Aorta (tissue), 5 donors: ENCODE results near the gene EFCAB6. TPM values are rescaled to one million over a fixed set of nuclear protein-coding genes. Genes with fewer than 3 reads are reported as not detected.

Experiments used
- ATAC-seq: fragments of 200-7000 bp; cut with Tn5 transposase; one replicate; pipeline ENCODE4 v1.9.1; 2022; ENCODE audit warnings: moderate library complexity; ENCODE audit not compliant: low FRiP score
- DNase-seq, 2 donors: peaks; one replicate each; pipeline ENCODE4 v3.0.0-alpha.2; 2020
- H3K27ac ChIP-seq, 2 donors: one replicate each; pipeline ENCODE4 v1.5.1; 2013; ENCODE audit warnings: low read length in 2 of 2, mild to moderate bottlenecking in 2 of 2, moderate library complexity in 2 of 2, control low read depth in 1 of 2, inconsistent platforms in 1 of 2, low read depth in 1 of 2
- H3K27me3 ChIP-seq, 2 donors: one replicate each; pipeline ENCODE4 v1.6.1; 2013; ENCODE audit warnings: control low read depth in 1 of 2, low read length in 1 of 2, mild to moderate bottlenecking in 1 of 2, moderate library complexity in 1 of 2; ENCODE audit not compliant: insufficient read depth in 2 of 2, control insufficient read depth in 1 of 2
- H3K36me3 ChIP-seq, 2 donors: one replicate each; pipeline ENCODE4 v1.6.1; 2013; ENCODE audit warnings: control low read depth in 1 of 2, low read length in 1 of 2, mild to moderate bottlenecking in 1 of 2; ENCODE audit not compliant: insufficient read depth in 2 of 2, control insufficient read depth in 1 of 2
- H3K4me1 ChIP-seq, 2 donors: one replicate each; pipeline ENCODE4 v1.6.1; 2013; ENCODE audit warnings: low read length in 2 of 2, control low read depth in 1 of 2, mild to moderate bottlenecking in 1 of 2, moderate library complexity in 1 of 2; ENCODE audit not compliant: insufficient read depth in 2 of 2, control insufficient read depth in 1 of 2
- H3K4me3 ChIP-seq, 2 donors: one replicate each; pipeline ENCODE4 v1.5.1; 2013; ENCODE audit warnings: low read length in 2 of 2, control low read depth in 1 of 2, mild to moderate bottlenecking in 1 of 2
- H3K9me3 ChIP-seq: one replicate; pipeline ENCODE4 v1.6.1; 2013; ENCODE audit warnings: mild to moderate bottlenecking, low read length; ENCODE audit not compliant: control insufficient read depth
- WGBS, 2 donors: extraction: QIAGEN DNeasy Blood & Tissue Kit; methylation state at CpG; one replicate each; pipeline ENCODE4 v1.1.7; 2013; 5-methylcytosine and 5-hydroxymethylcytosine counted together
- intact Hi-C, 2 donors: fragments of 100-400 bp; cut with DNase I; formaldehyde crosslinking; loops; one replicate each; pipeline versions ENCODE4 v1.14.2 to v1.15.0; 2022
- polyA plus RNA-seq, 2 donors: library from polyadenylated mRNA; stranded (reverse); fragments of 200-250 nt; gene quantifications; one replicate each; pipeline ENCODE4 v1.2.3, GENCODE V29; 2013
- total RNA-seq, 2 donors: library from RNA; stranded (reverse); fragmentation: NEBNext Ultra II Directional; extraction: Animal tissue kit (Norgen Biotek cat#: 25700); gene quantifications; one replicate each; pipeline ENCODE4 v1.2.1, GENCODE V29; 2021
- donor health status: healthy with polysubstance abuse.
- donor health status: Bipolar disorder and iron deficiency.
- donor health status: DM: no; HTN: no; CAD: no.
- donor health status: DM: no; HTN: no; CAD: no.
- donor health status: DM: yes; HTN: yes; CAD: no.

The EFCAB6 gene
- total and polyA plus RNA-seq, 4 donors, result 0.88 to 2.6 (median 1.8) TPM

GRCh38 chr22:43726964-43727543 lies 85.1 kb downstream of the EFCAB6 start:
- no peaks in the 10 kb centered on the region for H3K9me3 ChIP-seq
- H3K4me3 ChIP-seq, result no peak overlapping the region
- intact Hi-C loops, result no loop called here
- ATAC-seq (no peak), DNase-seq (no peak)
- 87 to 91% methylated on average over 1 of the region's 1 CpG for WGBS, 2 donors
- no peaks in the 10 kb centered on the region for H3K27me3 ChIP-seq
- no peaks in the 10 kb centered on the region for H3K36me3 ChIP-seq
- no peaks in the 10 kb centered on the region for H3K4me1 ChIP-seq
- no peak overlapping the region for H3K27ac ChIP-seq

- Histone ChIP-seq H3K4me3 (no peak overlapping the region), H3K4me1 (no peaks in the 10 kb centered on the region), H3K9me3 (no peaks in the 10 kb centered on the region), H3K27ac (no peak overlapping the region), H3K27me3 (no peaks in the 10 kb centered on the region), H3K36me3 (no peaks in the 10 kb centered on the region)
- DNase-seq, result no peak
- intact Hi-C loops, result no loop called here
- ATAC-seq, result peak; percentile 68
Observed at GRCh38 chr22:43726322-43726721, 85.8 kb downstream of the EFCAB6 start.

GRCh38 chr22:43723816-43724215 lies 88.3 kb downstream of the EFCAB6 start:
- DNase-seq (no peak), ATAC-seq (no peak)
- 43 to 53% methylated on average over 3 of the region's 3 CpGs for WGBS, 2 donors
- intact Hi-C loops, result no loop called here
- H3K27ac ChIP-seq, result no peak overlapping the region
- no peaks in the 10 kb centered on the region for H3K4me1 ChIP-seq
- no peaks in the 10 kb centered on the region for H3K27me3 ChIP-seq
- peaks cover 0 to 4% of the 10 kb centered on the region in 2 donors for H3K36me3 ChIP-seq
- H3K9me3 ChIP-seq, result no peaks in the 10 kb centered on the region
- H3K4me3 ChIP-seq, result no peak overlapping the region

GRCh38 chr22:43722444-43722843 lies 89.7 kb downstream of the EFCAB6 start:
- WGBS, 2 donors, result 88 to 91% methylated on average over 5 of the region's 5 CpGs
- intact Hi-C loops, result no loop called here
- no peak overlapping the region for H3K4me3 ChIP-seq
- ATAC-seq, result no peak
- H3K36me3 ChIP-seq, result peaks cover 0 to 5% of the 10 kb centered on the region in 2 donors
- no peak for DNase-seq
- H3K9me3 ChIP-seq, result peaks cover 2% of the 10 kb centered on the region
- H3K27ac ChIP-seq, result no peak overlapping the region
- no peaks in the 10 kb centered on the region for H3K4me1 ChIP-seq
- no peaks in the 10 kb centered on the region for H3K27me3 ChIP-seq

- H3K9me3 ChIP-seq, result peaks cover 2% of the 10 kb centered on the region
- no peak overlapping the region for H3K4me3 ChIP-seq
- intact Hi-C loops, result no loop called here
- WGBS, 2 donors, result 67 to 87% methylated on average over 1 of the region's 1 CpG
- no peak overlapping the region for H3K27ac ChIP-seq
- DNase-seq, result no peak
- H3K4me1 ChIP-seq, result no peaks in the 10 kb centered on the region
- no peaks in the 10 kb centered on the region for H3K27me3 ChIP-seq
- ATAC-seq, result no peak
- H3K36me3 ChIP-seq, result peaks cover 0 to 5% of the 10 kb centered on the region in 2 donors
Observed at GRCh38 chr22:43720716-43721115, 91.4 kb downstream of the EFCAB6 start.

- H3K9me3 ChIP-seq, result peaks cover 3% of the 10 kb centered on the region
- no peaks in the 10 kb centered on the region for H3K4me1 ChIP-seq
- H3K4me3 ChIP-seq, result no peak overlapping the region
- 84 to 91% methylated on average over 2 of the region's 2 CpGs for WGBS, 2 donors
- intact Hi-C loops, result no loop called here
- ATAC-seq (no peak), DNase-seq (no peak)
- H3K36me3 ChIP-seq, result peaks cover 0 to 5% of the 10 kb centered on the region in 2 donors
- H3K27me3 ChIP-seq, result no peaks in the 10 kb centered on the region
- no peak overlapping the region for H3K27ac ChIP-seq
Observed at GRCh38 chr22:43714104-43714503, 98.0 kb downstream of the EFCAB6 start.

- peaks cover 2% of the 10 kb centered on the region for H3K9me3 ChIP-seq
- no peak for ATAC-seq
- H3K36me3 ChIP-seq, result peaks cover 0 to 2% of the 10 kb centered on the region in 2 donors
- H3K27ac ChIP-seq, result no peak overlapping the region
- WGBS, 2 donors, result 46 to 50% methylated on average over 4 of the region's 4 CpGs
- H3K4me1 ChIP-seq, result no peaks in the 10 kb centered on the region
- no peak overlapping the region for H3K4me3 ChIP-seq
- intact Hi-C loops, result no loop called here
- no peaks in the 10 kb centered on the region for H3K27me3 ChIP-seq
- DNase-seq, result no peak
Observed at GRCh38 chr22:43711681-43712080, 100.4 kb downstream of the EFCAB6 start.

- 77 to 81% methylated on average over 3 of the region's 3 CpGs for WGBS, 2 donors
- no peaks in the 10 kb centered on the region for H3K4me1 ChIP-seq
- no peaks in the 10 kb centered on the region for H3K27me3 ChIP-seq
- peaks cover 3% of the 10 kb centered on the region for H3K9me3 ChIP-seq
- ATAC-seq (no peak), DNase-seq (no peak)
- H3K4me3 ChIP-seq, result no peak overlapping the region
- no peak overlapping the region for H3K27ac ChIP-seq
- intact Hi-C loops, result no loop called here
- H3K36me3 ChIP-seq, result no peaks in the 10 kb centered on the region
Observed at GRCh38 chr22:43707648-43708047, 104.5 kb downstream of the EFCAB6 start.

- WGBS, 2 donors, result 52 to 65% methylated on average over 4 of the region's 4 CpGs
- Histone ChIP-seq H3K27ac (no peak overlapping the region), H3K36me3 (no peaks in the 10 kb centered on the region), H3K9me3 (peaks cover 3% of the 10 kb centered on the region), H3K4me1 (no peaks in the 10 kb centered on the region), H3K4me3 (no peak overlapping the region), H3K27me3 (no peaks in the 10 kb centered on the region)
- intact Hi-C loops, result no loop called here
- no peak for DNase-seq
- no peak for ATAC-seq
Observed at GRCh38 chr22:43706571-43707328, 105.4 kb downstream of the EFCAB6 start.
